MM.1S (cell line): Measurements from ENCODE around the gene TRIM14.

Experiments
- DNase-seq: peaks from one replicate; pipeline ENCODE4 v3.0.0-alpha.2; 2015
- H2AFZ ChIP-seq: fragments of 300-600 bp; sonication (generic); 2 replicates; pipeline ENCODE4 v1.6.0; 2016; ENCODE audit warnings: antibody characterized with exemption, low read length
- H3F3A ChIP-seq: fragments of 300-600 bp; sonication (generic); 2 replicates; pipeline ENCODE4 v1.6.1; 2016; ENCODE audit warnings: mild to moderate bottlenecking, antibody characterized with exemption, low read length, moderate library complexity, mixed read lengths; ENCODE audit not compliant: insufficient read depth
- H3K27ac ChIP-seq: fragments of 300-600 bp; sonication (generic); 2 replicates; pipeline ENCODE4 v1.5.1; 2016; ENCODE audit warnings: mild to moderate bottlenecking, low read length
- H3K27me3 ChIP-seq: fragments of 300-600 bp; sonication (generic); replicated peaks from 2 replicates; pipeline ENCODE4 v1.6.0; 2016; ENCODE audit warnings: low read length; ENCODE audit not compliant: insufficient read depth
- H3K36me3 ChIP-seq: fragments of 300-600 bp; sonication (generic); replicated peaks from 2 replicates; pipeline ENCODE4 v1.6.1; 2016; ENCODE audit warnings: mild to moderate bottlenecking, low read length, mixed read lengths; ENCODE audit not compliant: insufficient read depth
- H3K4me1 ChIP-seq: fragments of 300-600 bp; sonication (generic); 2 replicates; pipeline ENCODE4 v1.6.1; 2016; ENCODE audit warnings: low read length, mixed read lengths
- H3K4me2 ChIP-seq: fragments of 300-600 bp; sonication (generic); 2 replicates; pipeline ENCODE4 v1.6.0; 2016; ENCODE audit warnings: low read depth, low read length
- H3K4me3 ChIP-seq: fragments of 300-600 bp; sonication (generic); 2 replicates; pipeline ENCODE4 v1.5.1; 2016; ENCODE audit warnings: low read length, mixed read lengths
- H3K79me2 ChIP-seq: fragments of 300-600 bp; sonication (generic); 2 replicates; pipeline ENCODE4 v1.6.1; 2016; ENCODE audit warnings: mixed run types, low read length, mixed read lengths
- H3K9ac ChIP-seq: fragments of 300-600 bp; sonication (generic); 2 replicates; pipeline ENCODE4 v1.6.1; 2016; ENCODE audit warnings: low read length, mixed read lengths
- H3K9me2 ChIP-seq: fragments of 300-600 bp; sonication (generic); replicated peaks from 2 replicates; pipeline ENCODE4 v1.6.1; 2016; ENCODE audit warnings: mild to moderate bottlenecking, low read length, mixed read lengths; ENCODE audit not compliant: insufficient read depth
- H3K9me3 ChIP-seq: fragments of 300-600 bp; sonication (generic); replicated peaks from 2 replicates; pipeline ENCODE4 v1.6.1; 2016; ENCODE audit warnings: mild to moderate bottlenecking, low read length, mixed read lengths; ENCODE audit not compliant: insufficient read depth
- H4K20me1 ChIP-seq: fragments of 300-600 bp; sonication (generic); 2 replicates; pipeline ENCODE4 v1.6.1; 2016; ENCODE audit warnings: mild to moderate bottlenecking, low read length, moderate library complexity, mixed read lengths; ENCODE audit not compliant: insufficient read depth
- EZH2 ChIP-seq: fragments of 300-600 bp; sonication (generic); optimal IDR thresholded peaks from 2 replicates; pipeline ENCODE3; 2017; ENCODE audit warnings: low read depth, mild to moderate bottlenecking, antibody characterized with exemption, low read length, mixed read lengths
- EZH2phosphoT487 ChIP-seq: fragments of 300-600 bp; sonication (generic); IDR thresholded peaks from 2 replicates; pipeline ENCODE4 v1.6.1; 2018; ENCODE audit warnings: antibody characterized with exemption, low read length
- TF ChIP-seq, protein P1 (sequence below): fragments of 300-600 bp; sonication (generic); IDR thresholded peaks from 2 replicates; pipeline ENCODE4 v1.5.1; 2016; ENCODE audit warnings: antibody characterized with exemption, low read length, mixed read lengths

TRIM14 gene

DNA sequence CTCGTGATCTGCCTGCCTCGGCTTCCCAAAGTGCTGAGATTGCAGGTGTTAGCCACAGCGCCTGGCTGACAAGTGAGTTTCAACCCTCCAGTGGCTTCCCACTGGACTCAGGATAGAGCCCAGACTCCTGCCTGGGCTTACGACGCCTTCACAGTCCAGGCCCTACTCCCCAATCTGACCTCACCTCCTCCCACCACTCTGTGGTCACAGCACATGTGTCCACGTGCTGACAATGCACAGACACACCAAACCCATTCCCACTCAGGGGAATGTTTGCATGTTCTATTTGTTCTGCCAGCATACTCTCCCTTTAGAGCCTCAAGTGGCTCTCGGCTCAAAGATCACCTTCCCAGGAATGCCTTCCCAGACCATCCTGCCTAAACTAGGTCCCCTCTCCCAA lies 31.1 kb upstream of the TRIM14 start:
- Histone ChIP-seq H3K36me3 (no peaks in the 10 kb centered on the region), H2AFZ (no peak overlapping the region), H3K9me3 (no peaks in the 10 kb centered on the region), H3K4me3 (no peak overlapping the region), H4K20me1 (no peaks in the 10 kb centered on the region), H3K9ac (no peak overlapping the region), H3K9me2 (no peaks in the 10 kb centered on the region), H3K79me2 (no peaks in the 10 kb centered on the region), H3K27me3 (no peaks in the 10 kb centered on the region), H3K4me1 (0 out of 2 replicates have a peak, but pooled peaks cover 8% of the 10 kb centered on the region), H3K27ac (no peak overlapping the region), H3F3A (no peaks in the 10 kb centered on the region), H3K4me2 (no peak overlapping the region)
- no peak for DNase-seq
- TF ChIP-seq, protein P1, sequence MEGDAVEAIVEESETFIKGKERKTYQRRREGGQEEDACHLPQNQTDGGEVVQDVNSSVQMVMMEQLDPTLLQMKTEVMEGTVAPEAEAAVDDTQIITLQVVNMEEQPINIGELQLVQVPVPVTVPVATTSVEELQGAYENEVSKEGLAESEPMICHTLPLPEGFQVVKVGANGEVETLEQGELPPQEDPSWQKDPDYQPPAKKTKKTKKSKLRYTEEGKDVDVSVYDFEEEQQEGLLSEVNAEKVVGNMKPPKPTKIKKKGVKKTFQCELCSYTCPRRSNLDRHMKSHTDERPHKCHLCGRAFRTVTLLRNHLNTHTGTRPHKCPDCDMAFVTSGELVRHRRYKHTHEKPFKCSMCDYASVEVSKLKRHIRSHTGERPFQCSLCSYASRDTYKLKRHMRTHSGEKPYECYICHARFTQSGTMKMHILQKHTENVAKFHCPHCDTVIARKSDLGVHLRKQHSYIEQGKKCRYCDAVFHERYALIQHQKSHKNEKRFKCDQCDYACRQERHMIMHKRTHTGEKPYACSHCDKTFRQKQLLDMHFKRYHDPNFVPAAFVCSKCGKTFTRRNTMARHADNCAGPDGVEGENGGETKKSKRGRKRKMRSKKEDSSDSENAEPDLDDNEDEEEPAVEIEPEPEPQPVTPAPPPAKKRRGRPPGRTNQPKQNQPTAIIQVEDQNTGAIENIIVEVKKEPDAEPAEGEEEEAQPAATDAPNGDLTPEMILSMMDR, result no peak
- TF ChIP-seq EZH2 (no peak), EZH2phosphoT487 (no peak)

DNA sequence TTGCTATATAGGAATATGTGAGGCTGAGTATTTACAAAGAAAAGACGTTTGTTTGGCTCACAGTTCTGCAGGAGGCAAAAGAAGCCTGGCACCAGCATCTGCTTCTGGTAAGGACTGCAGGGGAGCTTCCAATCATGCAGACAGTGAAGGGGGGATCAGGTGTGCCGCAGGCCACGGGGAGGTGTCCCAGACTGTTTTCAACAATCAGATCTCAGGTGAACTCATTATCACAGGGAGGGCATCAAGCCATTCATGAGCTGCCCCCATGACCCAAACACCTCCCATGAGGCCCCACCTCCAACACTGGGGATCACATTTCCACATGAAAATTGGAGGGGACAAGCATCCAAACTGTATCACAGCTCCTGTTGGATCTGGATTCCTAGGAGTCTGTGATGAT lies 30.4 kb upstream of the TRIM14 start:
- no peak overlapping the region for H3K9ac ChIP-seq
- no peak for DNase-seq
- no peak overlapping the region for H3K27ac ChIP-seq
- H2AFZ ChIP-seq, result no peak overlapping the region
- no peaks in the 10 kb centered on the region for H3K36me3 ChIP-seq
- TF ChIP-seq, protein P1, result no peak
- TF ChIP-seq EZH2, result no peak
- no peaks in the 10 kb centered on the region for H3K27me3 ChIP-seq
- 0 out of 2 replicates have a peak, but pooled peaks cover 8% of the 10 kb centered on the region for H3K4me1 ChIP-seq
- H3K79me2 ChIP-seq, result no peaks in the 10 kb centered on the region
- H4K20me1 ChIP-seq, result no peaks in the 10 kb centered on the region
- H3K4me3 ChIP-seq, result no peak overlapping the region
- H3K9me2 ChIP-seq, result no peaks in the 10 kb centered on the region
- H3K9me3 ChIP-seq, result no peaks in the 10 kb centered on the region
- no peak overlapping the region for H3K4me2 ChIP-seq
- H3F3A ChIP-seq, result no peaks in the 10 kb centered on the region

DNA sequence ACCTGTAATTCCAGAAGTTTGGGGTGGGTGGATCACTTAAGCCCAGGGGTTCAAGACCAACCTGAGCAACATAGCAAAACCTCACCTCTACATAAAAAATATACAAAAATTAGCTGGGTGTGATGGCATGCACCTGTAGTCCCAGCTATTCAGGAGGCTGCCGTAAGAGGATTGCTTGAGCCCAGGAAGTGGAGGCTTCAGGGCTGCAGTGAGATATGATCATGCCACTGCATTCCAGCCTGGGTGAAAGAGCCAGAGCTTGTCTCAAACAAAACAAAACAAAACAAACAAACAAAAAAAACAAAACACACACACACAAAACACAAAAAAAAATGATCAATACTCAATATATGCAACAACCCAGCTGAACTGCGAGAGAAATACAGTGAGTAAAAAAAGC lies 29.5 kb upstream of the TRIM14 start:
- 0 out of 2 replicates have a peak, but pooled peaks cover 8% of the 10 kb centered on the region for H3K4me1 ChIP-seq
- no peak for DNase-seq
- no peaks in the 10 kb centered on the region for H3K36me3 ChIP-seq
- H3K9ac ChIP-seq, result no peak overlapping the region
- no peaks in the 10 kb centered on the region for H4K20me1 ChIP-seq
- no peak overlapping the region for H3K4me2 ChIP-seq
- TF ChIP-seq, protein P1, result no peak
- TF ChIP-seq EZH2phosphoT487, result no peak
- no peak for TF ChIP-seq EZH2
- no peaks in the 10 kb centered on the region for H3K9me3 ChIP-seq
- no peaks in the 10 kb centered on the region for H3K27me3 ChIP-seq
- H3K4me3 ChIP-seq, result no peak overlapping the region
- H3K79me2 ChIP-seq, result no peaks in the 10 kb centered on the region
- H3K9me2 ChIP-seq, result no peaks in the 10 kb centered on the region
- no peak overlapping the region for H3K27ac ChIP-seq
- no peak overlapping the region for H2AFZ ChIP-seq
- H3F3A ChIP-seq, result no peaks in the 10 kb centered on the region
